GM21526 (cell line): Measurements from ENCODE around the gene LNP1.
A peak's percentile ranks its signal among the peaks of the same experiment; 100 is the strongest.
"Not testable (repeated sequence)": the region's sequence is repeated elsewhere in the genome, so short reads cannot be mapped to it uniquely, and the experiment has no call there.

ENCODE experiments used
- ATAC-seq: cut with Tn5 transposase; IDR thresholded peaks from one replicate; pipeline ENCODE4 v1.9.1; 2021; ENCODE audit warnings: moderate library complexity; ENCODE audit not compliant: unreplicated experiment, low FRiP score

LNP1 gene

DNA sequence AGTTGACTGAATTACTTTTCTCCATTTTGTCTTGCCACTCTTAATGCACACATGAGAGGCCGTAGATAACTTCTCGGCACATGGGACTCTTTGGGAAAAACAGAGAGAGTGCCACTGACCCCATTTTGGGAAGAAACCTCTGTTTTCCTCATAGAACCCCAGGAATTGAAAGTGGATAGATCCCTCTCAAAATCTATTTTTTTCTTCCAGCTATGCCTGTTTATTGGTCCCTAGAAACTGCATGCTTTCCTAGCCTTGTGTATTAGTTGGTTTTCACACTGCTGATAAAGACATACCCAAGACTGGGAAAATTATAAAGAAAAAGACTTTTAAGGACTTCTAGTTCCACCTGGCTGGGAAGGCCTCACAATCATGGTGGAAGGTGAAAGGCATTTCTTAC, 67.3 kb downstream of the LNP1 start:
- no peak for ATAC-seq

DNA sequence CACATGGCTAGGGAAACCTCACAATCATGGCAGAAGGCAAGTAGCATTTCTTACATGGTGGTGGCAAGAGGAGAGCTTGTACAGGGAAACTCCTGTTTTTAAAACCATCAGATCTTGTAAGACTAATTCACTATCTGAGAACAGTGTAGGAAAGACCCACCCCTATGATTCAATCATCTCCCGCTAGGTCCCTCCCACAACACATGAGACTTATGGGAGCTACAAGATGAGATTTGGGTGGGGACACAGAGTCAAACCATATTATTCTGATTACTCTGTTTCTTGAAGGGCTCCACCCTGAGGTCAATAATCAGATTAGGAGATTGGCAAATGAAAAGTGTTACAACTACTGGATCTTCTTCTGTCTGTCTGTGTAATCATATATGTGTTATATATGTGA, 69.6 kb downstream of the LNP1 start:
- ATAC-seq, result no peak

DNA sequence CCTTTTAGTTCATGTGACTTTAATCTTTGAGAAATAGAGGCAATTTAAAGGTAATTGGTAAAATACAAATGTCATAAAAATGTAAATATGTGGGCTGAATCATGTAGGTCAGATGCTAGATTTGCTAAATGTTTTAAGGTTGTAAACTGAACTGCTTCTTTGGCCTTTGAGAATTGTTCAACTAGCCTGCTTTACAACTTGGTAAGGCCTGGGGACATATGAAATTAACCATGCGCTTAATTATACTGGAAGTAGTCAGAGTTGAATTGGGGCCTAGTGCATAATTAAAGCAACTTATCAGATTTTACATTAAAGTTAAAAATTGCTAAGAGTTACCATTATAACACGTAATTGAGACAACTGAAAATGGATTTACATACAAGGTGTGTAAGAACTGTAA, 70.1 kb downstream of the LNP1 start:
- ATAC-seq, result no peak

GRCh38 chr3:100477851-100478360, 76.6 kb downstream of the LNP1 start:
- ATAC-seq, result not testable (repeated sequence)

- not testable (repeated sequence) for ATAC-seq
Measured at GRCh38 chr3:100478521-100478920, 77.2 kb downstream of the LNP1 start.

DNA sequence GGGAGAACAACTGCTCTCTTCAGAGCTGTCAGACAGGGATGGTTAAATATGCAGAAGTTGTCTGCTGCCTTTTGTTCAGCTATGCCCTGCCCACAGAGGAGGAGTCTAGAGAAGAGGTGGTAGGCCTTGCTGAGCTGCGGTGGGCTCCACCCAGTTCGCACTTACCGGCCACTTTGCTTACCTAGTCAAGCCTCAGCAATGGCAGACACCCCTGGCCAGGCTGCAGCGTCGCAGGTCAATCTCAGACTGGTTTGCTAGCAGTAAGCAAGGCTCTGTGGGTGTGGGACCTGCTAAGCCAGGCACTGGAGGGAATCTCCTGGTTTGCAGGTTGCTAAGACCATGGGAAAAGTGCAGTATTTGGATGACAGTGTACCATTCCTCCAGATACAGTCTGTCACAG, 78.7 kb downstream of the LNP1 start:
- no peak for ATAC-seq

DNA sequence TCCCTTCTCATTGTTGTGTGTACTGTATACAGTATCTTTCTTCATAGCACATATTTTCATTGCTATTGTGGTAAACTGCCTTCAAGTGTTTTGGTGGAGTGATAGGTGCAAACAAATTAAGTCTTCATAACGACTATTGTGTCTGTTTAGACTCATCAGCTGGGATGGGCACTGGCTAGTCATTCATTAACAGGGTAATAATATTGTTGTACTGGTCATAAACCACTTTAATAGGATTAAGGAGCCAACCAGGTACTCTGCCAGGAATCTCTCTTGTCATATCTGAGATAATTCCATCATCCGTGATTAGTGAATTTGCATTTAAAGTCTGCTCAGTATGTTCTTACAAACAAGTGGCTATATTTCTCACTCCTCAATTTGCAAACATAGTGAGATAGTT, 80.8 kb downstream of the LNP1 start:
- no peak for ATAC-seq

- ATAC-seq, result no peak
Measured at GRCh38 chr3:100483529-100483928, 82.2 kb downstream of the LNP1 start.

DNA sequence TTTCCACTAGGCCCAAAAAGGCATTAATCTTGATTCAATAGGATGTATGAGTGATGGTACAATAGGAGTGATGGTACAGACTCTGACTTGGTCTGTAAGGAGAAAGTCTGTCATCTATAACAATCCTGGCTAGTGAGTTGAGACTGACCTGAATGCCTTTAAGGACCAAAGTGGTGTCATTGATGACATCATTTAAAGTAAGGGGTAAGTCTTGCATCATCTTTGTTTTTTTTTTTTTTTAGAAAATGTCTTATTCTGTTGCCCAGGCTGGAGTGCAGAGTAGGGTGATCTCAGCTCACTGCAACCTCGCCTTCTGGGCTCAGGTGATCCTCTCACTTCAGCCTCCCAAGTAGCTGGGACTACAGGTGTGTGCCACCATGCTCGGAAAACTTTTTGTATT, 85.5 kb downstream of the LNP1 start:
- ATAC-seq, result no peak

GRCh38 chr3:100489118-100489517, 87.8 kb downstream of the LNP1 start:
- ATAC-seq, result no peak

DNA sequence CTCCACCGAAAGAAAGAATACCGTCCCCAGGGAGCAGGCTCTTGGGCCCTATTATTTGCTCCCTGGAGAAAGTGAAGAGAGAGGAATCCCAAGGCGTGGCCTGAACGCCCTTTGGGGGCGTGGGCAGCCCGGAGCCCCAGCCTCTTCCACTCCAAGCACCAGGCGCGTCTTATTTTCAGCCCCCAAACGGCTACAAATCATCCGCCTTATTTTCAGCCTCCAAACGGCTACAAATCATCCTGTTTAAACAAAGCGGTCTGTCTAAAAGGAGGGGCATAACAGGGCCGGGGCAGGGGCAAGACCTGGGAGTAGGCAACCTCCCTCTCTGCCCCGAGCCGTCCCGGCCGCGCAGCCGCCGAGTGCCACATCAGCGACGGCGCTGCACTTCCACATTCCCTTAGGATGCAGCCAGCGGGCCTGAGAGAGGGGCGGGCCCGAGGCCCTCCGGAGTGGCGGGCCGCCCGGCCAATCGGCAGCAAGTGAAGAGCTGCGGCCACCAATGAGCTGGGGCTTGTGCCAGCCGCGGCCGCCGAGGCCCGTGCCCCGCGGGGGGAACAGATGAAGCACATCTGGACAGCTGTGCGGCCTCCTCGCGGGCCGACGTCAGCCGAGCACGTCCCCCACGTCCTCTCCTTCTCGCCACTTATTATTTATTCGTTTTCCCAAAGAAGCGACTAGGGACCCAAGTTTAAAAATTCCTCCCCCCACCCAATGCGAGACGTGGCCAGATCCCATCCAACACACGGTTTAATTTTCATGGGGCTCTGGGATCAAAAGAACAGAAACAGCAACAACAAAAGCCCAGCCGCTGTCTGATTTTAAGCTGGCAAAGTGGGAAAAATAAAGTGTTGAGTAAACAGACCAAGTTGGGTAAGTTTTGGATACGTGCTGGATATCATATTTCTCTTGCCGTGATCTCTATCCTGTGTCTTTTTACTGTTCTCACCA, 91.0 kb downstream of the LNP1 start, which contains the start of gene TMEM45A:
Gene TMEM45A (plus strand): TSS at position 561 of the 948 bp plus-strand sequence. CDS start 62,593 bp downstream, outside the sequence.
- ATAC-seq, result peak; percentile 99

- no peak for ATAC-seq
Measured at GRCh38 chr3:100496711-100497261, 95.4 kb downstream of the LNP1 start.

DNA sequence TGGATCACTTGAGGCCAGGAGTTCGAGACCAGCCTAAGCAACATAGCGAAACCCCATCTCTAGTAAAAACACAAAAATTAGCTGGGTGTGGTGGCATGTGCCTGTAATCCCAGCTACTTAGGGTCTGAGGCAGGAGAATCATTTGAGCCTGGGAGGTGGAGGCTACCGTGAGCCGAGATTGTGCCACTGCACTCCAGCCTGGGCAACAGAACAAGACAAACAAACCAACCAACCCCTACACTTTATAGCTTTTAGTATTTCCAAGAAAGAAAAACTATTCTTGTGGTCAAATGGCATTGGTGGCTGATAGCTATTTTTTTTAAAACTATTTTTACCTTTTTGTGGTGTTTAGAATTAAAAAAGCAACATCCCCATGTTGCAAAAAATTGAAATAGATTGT, 98.3 kb downstream of the LNP1 start:
- ATAC-seq, result no peak

GRCh38 chr3:100500320-100500880, 99.1 kb downstream of the LNP1 start:
- no peak for ATAC-seq

GRCh38 chr3:100503448-100503847, 102.1 kb downstream of the LNP1 start:
- ATAC-seq, result no peak
